ENCODE results near the gene NHERF2. TPM values are rescaled to one million over a fixed set of nuclear protein-coding genes. Genes with fewer than 3 reads are reported as not detected.

Gene NHERF2
- total and polyA plus RNA-seq, 2 of the 4 experiments (the other 2 are of a cell fraction): 18.6 to 77.8 TPM

DNA sequence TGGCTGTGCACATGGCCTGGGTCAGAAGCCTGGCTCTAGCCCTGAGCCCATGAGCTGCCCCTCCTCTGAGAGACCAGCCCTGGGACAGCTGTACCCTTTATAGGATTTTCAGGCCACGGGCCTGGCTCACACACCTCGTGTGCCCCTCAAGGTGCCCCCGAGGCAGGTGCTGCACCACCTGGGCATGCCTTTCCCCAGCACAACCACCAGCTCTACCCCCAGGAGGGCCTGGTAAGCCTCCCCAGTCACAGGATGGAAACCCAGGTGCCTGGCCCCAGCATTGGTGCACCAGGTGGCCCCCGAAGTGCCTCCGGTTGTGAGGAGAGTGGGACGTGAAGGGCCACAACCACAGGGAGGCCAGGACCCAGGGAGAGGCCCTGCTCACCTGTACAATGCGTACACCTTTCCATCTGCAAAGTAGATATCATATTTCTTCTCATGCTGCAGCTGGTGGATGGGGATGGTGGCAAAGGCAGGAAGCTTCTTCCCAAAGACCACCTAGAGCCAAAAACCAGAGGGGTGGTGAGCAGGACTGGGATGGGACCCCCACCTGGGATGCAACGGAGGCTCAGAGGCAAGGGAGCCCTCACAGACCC, 23.4 kb upstream of the NHERF2 start:
- dilution Hi-C loops (cut with HindIII; ENCODE audit: low sequenced_read_pairs, unreplicated experiment): no loop called here
- Histone ChIP-seq H3K4me1 (ENCODE audit: control insufficient read depth, insufficient read depth, low read length) (peaks cover 21% of the 10 kb centered on the region), H3K4me3 (ENCODE audit: insufficient read depth, low read depth, low read length) (no peak overlapping the region), H3K9me1 (ENCODE audit: insufficient read depth, low read length) (peaks cover 8% of the 10 kb centered on the region; the same call in 1 of the 2 replicates), H2BK15ac (ENCODE audit: low read depth, low read length) (no peak overlapping the region), H2BK5ac (ENCODE audit: low read depth, low read length, poor library complexity, severe bottlenecking) (no peak overlapping the region), H4K91ac (ENCODE audit: insufficient read depth, low read depth, low read length) (no peak overlapping the region), H3K27me3 (ENCODE audit: control insufficient read depth, insufficient read depth, low read length) (no peaks in the 10 kb centered on the region), H3K9ac (ENCODE audit: low read depth, low read length) (no peak overlapping the region), H3K79me1 (ENCODE audit: low read depth in 1 of 2, low read length in 2 of 2) (peaks cover 10 to 83% of the 10 kb centered on the region in 2 experiments; a peak in 3 of 4 replicates), H3K56ac (ENCODE audit: extremely low read depth, insufficient read depth, low read length) (no peak overlapping the region), H4K8ac (ENCODE audit: low read depth in 2 of 2, low read length in 2 of 2) (no peak overlapping the region), H2AFZ (replicated peaks; ENCODE audit: low read length, poor library complexity) (no peak overlapping the region), H4K20me1 (ENCODE audit: insufficient read depth, low read length) (peaks cover 71% of the 10 kb centered on the region), H2BK120ac (ENCODE audit: low read depth, low read length) (no peak overlapping the region), H3K9me3 (ENCODE audit: control insufficient read depth, insufficient read depth, low read length) (no peaks in the 10 kb centered on the region), H4K5ac (ENCODE audit: low read depth, low read length) (no peak overlapping the region), H3K18ac (ENCODE audit: low read depth, low read length) (no peak overlapping the region), H2AK5ac (ENCODE audit: low read depth, low read length) (peak overlapping the region; percentile 17; the same call in 1 of the 2 replicates), H3K14ac (replicated peaks; ENCODE audit: low read depth, low read length) (no peak overlapping the region), H3K36me3 (ENCODE audit: control insufficient read depth, insufficient read depth, low read length) (peaks cover 54% of the 10 kb centered on the region), H3K4me2 (ENCODE audit: low read depth, low read length) (no peak overlapping the region), H3K4ac (ENCODE audit: low read depth, low read length) (no peak overlapping the region), H3K23ac (ENCODE audit: low read depth, low read length) (no peak overlapping the region), H2BK20ac (ENCODE audit: low read depth, low read length) (no peak overlapping the region), H2AK9ac (replicated peaks; ENCODE audit: low read depth, low read length, poor library complexity) (no peak overlapping the region), H3K27ac (ENCODE audit: insufficient read depth, low read length) (no peak overlapping the region)
- ChIA-PET POLR2A (ENCODE audit: unreplicated experiment) (interaction anchor here (1.0 kb wide), 1 partner anchor 152 kb away, joined by 3 read pairs; the partner anchor contains the start of gene TRAF7), CTCF (interaction anchor here (0.9 to 1.7 kb wide), 3 partner anchors 10 to 24 kb away, joined by 3 to 8 read pairs (median 5); no protein-coding TSS in a partner anchor)
- DNase-seq (no peak), ATAC-seq (ENCODE audit: low read depth) (no peak)
- no peak for TF ChIP-seq RFX5 (IDR thresholded peaks at IDR 0.05; ENCODE audit: low read depth, low read length)
- no peak for TF ChIP-seq RAD21 (IDR thresholded peaks at IDR 0.05; ENCODE audit: low read length)
- no peak for TF ChIP-seq CHD1 (IDR thresholded peaks at IDR 0.05; ENCODE audit: low read depth, low read length)
- TF ChIP-seq NFE2L2 (IDR thresholded peaks at IDR 0.05; ENCODE audit: low read depth, low read length): no peak
- no peak for TF ChIP-seq MXI1 (IDR thresholded peaks at IDR 0.05; ENCODE audit: borderline replicate concordance, low read depth, low read length)
- TF ChIP-seq BHLHE40 (IDR thresholded peaks at IDR 0.05; ENCODE audit: low read depth, low read length): no peak
- no peak for TF ChIP-seq MAFK (IDR thresholded peaks at IDR 0.05; ENCODE audit: low read depth, low read length)
- TF ChIP-seq SMC3 (IDR thresholded peaks at IDR 0.05; ENCODE audit: low read depth, low read length): no peak
- TF ChIP-seq POLR2A (IDR thresholded peaks at IDR 0.05; ENCODE audit: low read depth, low read length): no peak
- TF ChIP-seq FOS (IDR thresholded peaks at IDR 0.05; ENCODE audit: low read depth, low read length): no peak
- TF ChIP-seq RCOR1 (IDR thresholded peaks at IDR 0.05; ENCODE audit: insufficient replicate concordance, low read length): no peak
- TF ChIP-seq USF2 (IDR thresholded peaks at IDR 0.05; ENCODE audit: low read depth, low read length): no peak
- TF ChIP-seq MAZ (IDR thresholded peaks at IDR 0.05; ENCODE audit: borderline replicate concordance, low read depth, low read length): no peak
- TF ChIP-seq, protein P1, sequence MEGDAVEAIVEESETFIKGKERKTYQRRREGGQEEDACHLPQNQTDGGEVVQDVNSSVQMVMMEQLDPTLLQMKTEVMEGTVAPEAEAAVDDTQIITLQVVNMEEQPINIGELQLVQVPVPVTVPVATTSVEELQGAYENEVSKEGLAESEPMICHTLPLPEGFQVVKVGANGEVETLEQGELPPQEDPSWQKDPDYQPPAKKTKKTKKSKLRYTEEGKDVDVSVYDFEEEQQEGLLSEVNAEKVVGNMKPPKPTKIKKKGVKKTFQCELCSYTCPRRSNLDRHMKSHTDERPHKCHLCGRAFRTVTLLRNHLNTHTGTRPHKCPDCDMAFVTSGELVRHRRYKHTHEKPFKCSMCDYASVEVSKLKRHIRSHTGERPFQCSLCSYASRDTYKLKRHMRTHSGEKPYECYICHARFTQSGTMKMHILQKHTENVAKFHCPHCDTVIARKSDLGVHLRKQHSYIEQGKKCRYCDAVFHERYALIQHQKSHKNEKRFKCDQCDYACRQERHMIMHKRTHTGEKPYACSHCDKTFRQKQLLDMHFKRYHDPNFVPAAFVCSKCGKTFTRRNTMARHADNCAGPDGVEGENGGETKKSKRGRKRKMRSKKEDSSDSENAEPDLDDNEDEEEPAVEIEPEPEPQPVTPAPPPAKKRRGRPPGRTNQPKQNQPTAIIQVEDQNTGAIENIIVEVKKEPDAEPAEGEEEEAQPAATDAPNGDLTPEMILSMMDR (conservative IDR thresholded peaks at IDR 0.05; ENCODE audit: low read depth, low read length): no peak
- no TSS peak for BruUV-seq (replicated peaks)
- WGBS, 2 experiments (ENCODE audit: extremely low coverage in 2 of 2, insufficient read length in 1 of 2): 88% methylated on average over 3 of the region's 8 CpGs; no CpG with 5 or more reads in 1 of the 2 experiments
- in situ Hi-C loops (cut with MboI; ENCODE audit: low sequenced_read_pairs): no loop called here
- intact Hi-C loops (cut with micrococcal nuclease): loop anchor here (5.0 kb wide), 1 partner anchor 139 kb away; no protein-coding TSS in a partner anchor
